ENCODE measurements around the gene ARTN.

The ARTN gene, protein sequence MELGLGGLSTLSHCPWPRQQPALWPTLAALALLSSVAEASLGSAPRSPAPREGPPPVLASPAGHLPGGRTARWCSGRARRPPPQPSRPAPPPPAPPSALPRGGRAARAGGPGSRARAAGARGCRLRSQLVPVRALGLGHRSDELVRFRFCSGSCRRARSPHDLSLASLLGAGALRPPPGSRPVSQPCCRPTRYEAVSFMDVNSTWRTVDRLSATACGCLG

GRCh38 chr1:43933386-43934100 is at the start of gene ARTN:
TSS of gene ARTN (plus strand) at chr1:43933801. CDS start at chr1:43935657, 1,856 bp downstream.
- TF ChIP-seq CTCF (conservative IDR thresholded peaks at IDR 0.05) (no peak), ZFX (IDR thresholded peaks at IDR 0.05) (no peak)
- no peak within 1 kb of the TSS; the same call in 1 of the 2 replicates for H3K27ac ChIP-seq

GRCh38 chr1:43885279-43885801 is 48.3 kb upstream of the ARTN start:
- no peak overlapping the region for H3K27ac ChIP-seq
- TF ChIP-seq ZFX (IDR thresholded peaks at IDR 0.05) (no peak), CTCF (conservative IDR thresholded peaks at IDR 0.05) (no peak)

DNA sequence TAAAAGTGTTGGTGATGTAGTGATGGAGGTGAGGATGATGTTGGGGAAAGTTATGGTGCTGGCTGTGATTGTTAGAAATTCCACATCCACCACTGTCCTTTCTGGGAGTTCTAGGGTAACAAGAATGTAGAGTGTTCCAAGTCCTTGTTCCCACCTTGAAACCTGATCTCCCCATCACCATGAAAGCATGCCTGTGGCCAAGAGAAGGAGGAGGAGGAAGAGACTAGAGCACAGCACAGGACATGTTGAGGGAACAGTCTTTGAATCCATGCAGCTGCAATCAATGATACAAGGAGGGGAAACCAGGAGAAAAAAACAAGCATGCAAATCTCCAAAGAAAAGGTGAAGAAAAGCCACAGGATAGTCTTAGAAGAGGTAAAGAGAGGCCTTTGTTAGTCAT is 45.9 kb upstream of the ARTN start:
- no peak overlapping the region for H3K27ac ChIP-seq
- TF ChIP-seq CTCF (conservative IDR thresholded peaks at IDR 0.05) (no peak), ZFX (IDR thresholded peaks at IDR 0.05) (no peak)

DNA sequence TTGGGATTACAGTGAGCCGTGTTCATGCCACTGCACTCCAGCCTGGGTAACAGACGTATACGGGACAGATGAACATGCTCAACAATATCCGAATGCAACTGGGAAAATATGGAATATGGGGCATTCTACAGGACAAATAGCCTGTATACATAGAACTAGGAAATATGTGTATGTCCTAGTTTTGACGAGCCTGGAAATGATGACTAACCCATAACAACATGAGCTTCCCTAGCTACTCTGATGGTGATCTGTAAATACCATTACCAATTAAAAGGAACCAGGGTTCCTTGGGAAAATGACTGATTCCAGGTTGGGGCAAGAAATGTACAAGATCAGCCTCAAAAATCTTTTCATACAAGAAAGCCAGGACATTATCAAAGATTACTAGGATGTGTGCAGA is 42.8 kb upstream of the ARTN start:
- TF ChIP-seq CTCF (conservative IDR thresholded peaks at IDR 0.05), result no peak
- no peak for TF ChIP-seq ZFX (IDR thresholded peaks at IDR 0.05)

DNA sequence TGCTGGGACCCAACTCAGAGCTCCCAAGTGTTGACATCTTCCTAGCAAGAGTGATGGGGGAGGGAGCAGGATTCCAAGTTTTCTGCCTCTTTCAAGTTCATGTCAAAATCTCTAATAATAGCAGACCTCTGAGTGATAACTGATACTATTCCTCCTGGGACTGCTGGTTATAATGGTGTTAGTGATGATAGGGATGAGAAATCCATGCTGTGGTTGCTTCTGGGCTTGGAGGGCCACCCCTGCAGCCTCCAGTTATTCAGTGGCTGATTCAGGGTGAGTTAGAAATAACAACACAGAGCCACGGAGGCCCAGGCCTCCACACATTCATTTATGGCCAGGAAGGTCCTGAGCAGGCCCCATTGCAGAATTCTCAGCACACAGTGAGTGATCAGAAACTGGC is 40.6 kb upstream of the ARTN start:
- H3K27ac ChIP-seq, result no peak overlapping the region
- TF ChIP-seq ZFX (IDR thresholded peaks at IDR 0.05) (no peak), CTCF (conservative IDR thresholded peaks at IDR 0.05) (no peak)

More for the DNA sequence above, 42.8 kb upstream of the ARTN start:
- no peak overlapping the region for H3K27ac ChIP-seq

GRCh38 chr1:43898981-43899380 is 34.6 kb upstream of the ARTN start:
- H3K27ac ChIP-seq, result no peak overlapping the region
- TF ChIP-seq CTCF (conservative IDR thresholded peaks at IDR 0.05), result no peak

DNA sequence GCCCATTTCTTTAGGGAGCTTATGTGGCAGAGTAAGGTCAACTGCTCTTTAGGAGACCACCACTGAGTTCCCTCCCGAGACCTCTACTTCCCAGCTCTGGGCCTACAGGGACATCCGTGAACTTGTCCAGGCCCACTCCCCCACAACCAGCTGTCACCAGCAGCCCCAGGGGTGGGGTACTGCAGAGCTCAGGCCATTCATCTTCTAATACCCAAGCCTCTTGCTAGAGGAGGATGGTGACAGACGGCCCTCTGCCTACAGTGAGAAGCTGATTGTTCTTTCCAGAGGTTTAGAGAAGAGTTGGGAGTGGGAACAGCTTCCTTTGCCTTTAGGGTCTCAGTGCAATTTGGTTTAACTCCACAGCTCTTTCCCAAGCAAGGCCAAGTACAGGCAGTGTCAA is 33.2 kb upstream of the ARTN start:
- TF ChIP-seq CTCF (conservative IDR thresholded peaks at IDR 0.05) (no peak), ZFX (IDR thresholded peaks at IDR 0.05) (no peak)

More for the DNA sequence above, 33.2 kb upstream of the ARTN start:
- H3K27ac ChIP-seq, result no peak overlapping the region
